ENCODE data around the gene SMIM21.

- TF ChIP-seq EZH2 (IDR thresholded peaks at IDR 0.05; ENCODE audit: borderline replicate concordance, low read length) (no peak), CTCF (conservative IDR thresholded peaks at IDR 0.05 in 1 of 2, IDR thresholded peaks at IDR 0.05 in 1 of 2; ENCODE audit: extremely low read depth in 1 of 2, insufficient read depth in 1 of 2, low read depth in 1 of 2, low read length in 2 of 2) (no peak)
Observed at GRCh38 chr18:75406491-75407445, 20.7 kb downstream of the SMIM21 start.
